ENCODE measurements around the gene IDI1.
"Not testable (repeated sequence)": the region's sequence is repeated elsewhere in the genome, so short reads cannot be mapped to it uniquely, and the experiment has no call there.

The IDI1 gene

GRCh38 chr10:1036341-1036791, 12.6 kb downstream of the IDI1 start:
- no peak for DNase-seq (ENCODE audit: low read depth in 4 of 4, low spot score in 1 of 4)

DNA sequence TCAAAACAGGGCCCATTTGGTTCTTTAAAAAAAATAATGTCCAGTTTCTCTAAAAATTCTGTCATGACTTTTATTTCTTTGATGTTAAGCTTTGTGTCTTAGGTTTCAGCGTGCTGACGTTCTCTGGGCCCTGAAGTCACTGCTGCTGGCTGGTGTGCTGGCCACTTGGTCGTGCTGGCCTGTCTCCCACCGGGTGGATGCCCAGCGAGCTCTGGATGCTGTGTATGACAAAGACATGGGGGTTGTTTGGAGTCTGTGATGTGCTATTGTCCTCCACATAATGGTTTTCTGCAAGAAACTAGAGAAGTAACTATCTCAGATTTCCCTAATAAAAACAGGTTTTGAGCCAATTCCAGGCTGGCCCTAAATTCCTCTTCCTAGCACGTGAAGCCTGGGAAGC, 13.7 kb downstream of the IDI1 start:
- DNase-seq (ENCODE audit: low read depth in 4 of 4, low spot score in 1 of 4) = no peak

GRCh38 chr10:1034758-1035157, 14.2 kb downstream of the IDI1 start:
- no peak for DNase-seq (ENCODE audit: low read depth in 4 of 4, low spot score in 1 of 4)

GRCh38 chr10:1033601-1034000, 15.3 kb downstream of the IDI1 start:
- no peak for DNase-seq (ENCODE audit: low read depth in 4 of 4, low spot score in 1 of 4)

DNA sequence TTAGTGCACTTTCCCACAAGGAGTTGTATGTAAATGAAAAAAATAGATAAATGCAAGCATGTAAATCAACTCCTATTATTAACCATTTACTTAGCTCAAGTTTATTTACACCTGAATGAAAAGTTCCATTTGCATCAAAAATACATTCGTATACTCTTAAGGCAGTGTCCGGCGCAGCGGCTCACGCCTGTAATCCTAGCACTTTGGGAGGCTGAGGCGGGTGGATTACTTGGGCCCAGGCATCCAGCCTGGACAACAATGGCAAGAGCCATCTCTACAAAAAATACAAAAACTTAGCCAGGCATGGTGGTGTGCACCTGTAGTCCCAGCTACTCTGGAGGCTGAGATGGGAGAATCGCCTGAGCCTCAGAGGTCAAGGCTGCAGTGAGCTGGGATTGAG, 19.1 kb downstream of the IDI1 start:
- DNase-seq (ENCODE audit: low read depth in 4 of 4, low spot score in 1 of 4) = no peak

DNA sequence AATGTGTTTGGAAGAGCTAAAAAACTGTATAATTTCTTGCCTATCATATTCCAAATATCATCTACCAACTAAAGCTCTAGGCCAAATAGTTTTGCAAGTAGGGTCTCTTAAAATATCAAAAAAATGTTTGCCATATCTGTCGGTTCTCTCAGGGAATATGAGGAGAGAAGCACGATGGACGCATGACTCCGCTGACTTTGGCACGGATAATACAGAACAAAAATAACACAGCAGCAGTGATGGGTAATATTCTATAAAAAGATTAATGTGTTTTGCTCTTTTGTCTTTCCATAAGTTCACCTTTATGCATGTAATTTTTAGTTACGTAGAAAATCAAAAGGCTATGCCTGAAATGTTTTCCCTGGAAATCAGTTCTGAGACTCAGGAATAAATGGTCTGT, 22.3 kb downstream of the IDI1 start:
- no peak for DNase-seq (ENCODE audit: low read depth in 4 of 4, low spot score in 1 of 4)

- no peak for DNase-seq (ENCODE audit: low read depth in 4 of 4, low spot score in 1 of 4)
Observed at GRCh38 chr10:1025683-1026082, 23.2 kb downstream of the IDI1 start, which contains the start of gene IDI2. Gene IDI2, minus strand, starts transcription at chr10:1025859. Its CDS starts 1,136 bp downstream, at chr10:1024723.

GRCh38 chr10:1024103-1024502, 24.8 kb downstream of the IDI1 start:
- DNase-seq (ENCODE audit: low read depth in 4 of 4, low spot score in 1 of 4) = no peak

GRCh38 chr10:1022413-1022812, 26.5 kb downstream of the IDI1 start:
- DNase-seq (ENCODE audit: low read depth in 4 of 4, low spot score in 1 of 4) = no peak

- DNase-seq (ENCODE audit: low read depth in 4 of 4, low spot score in 1 of 4) = no peak
Observed at GRCh38 chr10:1020958-1021357, 28.0 kb downstream of the IDI1 start.

- DNase-seq (ENCODE audit: low read depth in 4 of 4, low spot score in 1 of 4) = no peak
Observed at GRCh38 chr10:1020460-1020859, 28.5 kb downstream of the IDI1 start.

GRCh38 chr10:1019362-1019761, 29.6 kb downstream of the IDI1 start:
- DNase-seq (ENCODE audit: low read depth in 4 of 4, low spot score in 1 of 4) = no peak

DNA sequence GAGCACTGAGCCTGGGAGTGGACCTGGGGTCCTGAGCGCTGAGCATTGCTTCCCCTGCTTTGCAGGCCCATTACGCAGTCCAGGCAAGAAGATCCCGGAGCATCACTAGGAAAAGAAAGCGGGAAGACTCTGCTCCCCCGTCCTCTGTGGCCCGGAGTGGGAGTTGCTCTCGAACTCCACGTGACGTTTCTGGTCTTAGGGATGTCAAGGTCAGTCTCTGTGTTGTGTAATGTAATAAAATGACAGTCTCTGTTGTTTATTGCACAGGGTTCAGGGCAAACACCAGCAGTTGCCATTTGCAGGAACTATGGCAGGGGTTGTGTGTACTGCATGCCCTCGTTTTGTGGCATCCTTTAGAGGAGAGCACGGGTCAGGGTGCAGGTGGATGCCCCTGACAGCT, 33.2 kb downstream of the IDI1 start:
- no peak for DNase-seq (ENCODE audit: low read depth in 4 of 4, low spot score in 1 of 4)

DNA sequence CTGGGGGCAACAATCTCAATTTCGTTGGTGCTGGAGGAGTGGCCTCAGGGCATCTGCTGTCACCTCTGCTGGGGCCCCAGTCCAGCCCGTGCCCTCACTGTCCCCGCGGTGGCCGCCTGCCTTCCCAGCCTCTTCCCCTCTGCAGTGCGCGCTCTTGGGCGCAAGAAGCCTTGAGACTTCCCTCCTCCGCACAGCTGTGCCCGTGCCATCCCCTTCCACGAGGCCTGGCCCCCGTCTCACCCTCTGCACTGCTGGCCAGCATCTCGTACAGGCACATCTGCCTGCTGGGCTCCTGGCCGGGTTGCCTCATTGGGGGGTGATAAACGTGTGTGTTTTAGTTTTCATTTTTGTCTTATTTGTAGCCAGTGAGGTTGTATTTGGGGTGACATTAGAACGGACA, 37.2 kb downstream of the IDI1 start:
- DNase-seq (ENCODE audit: low read depth in 4 of 4, low spot score in 1 of 4) = no peak

DNA sequence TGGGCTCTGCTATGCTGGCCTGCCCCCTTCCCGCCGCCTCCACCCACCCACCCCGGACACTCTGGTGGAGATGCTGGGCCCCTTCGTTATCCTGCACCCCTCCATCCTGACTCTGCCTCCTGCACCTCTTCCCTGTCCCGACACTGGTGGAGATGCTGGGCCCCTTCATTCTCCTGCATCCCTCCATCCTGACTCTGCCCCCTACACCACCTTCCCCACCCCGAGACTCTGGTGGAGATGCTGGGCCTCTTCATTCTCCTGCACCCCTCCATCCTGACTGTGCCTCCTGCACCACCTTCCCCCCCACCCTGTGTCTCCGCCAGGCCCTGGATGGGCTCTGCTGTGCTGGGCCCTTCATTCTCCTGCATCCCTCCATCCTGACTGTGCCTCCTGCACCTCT, 38.2 kb downstream of the IDI1 start:
- DNase-seq (ENCODE audit: low read depth in 4 of 4, low spot score in 1 of 4) = no peak

DNA sequence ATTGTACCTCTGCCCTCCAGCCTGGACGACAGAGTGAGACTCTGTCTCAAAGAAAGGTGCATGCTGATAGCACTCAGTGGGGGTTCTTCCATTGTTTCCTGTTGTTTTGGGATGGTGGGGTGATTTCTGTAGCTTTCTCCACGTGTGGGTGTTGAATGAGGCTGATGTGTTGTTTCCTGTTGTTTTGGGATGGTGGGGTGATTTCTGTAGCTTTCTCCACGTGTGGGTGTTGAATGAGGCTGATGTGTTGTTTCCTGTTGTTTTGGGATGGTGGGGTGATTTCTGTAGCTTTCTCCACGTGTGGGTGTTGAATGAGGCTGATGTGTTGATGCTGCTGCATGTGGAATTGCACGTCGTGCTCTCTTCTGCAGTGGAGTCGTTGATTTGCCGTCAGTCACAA, 39.0 kb downstream of the IDI1 start:
- not testable (repeated sequence) for DNase-seq (ENCODE audit: low read depth in 4 of 4, low spot score in 1 of 4)

GRCh38 chr10:1009071-1009494, 39.8 kb downstream of the IDI1 start:
- DNase-seq (ENCODE audit: low read depth in 4 of 4, low spot score in 1 of 4) = no peak

DNA sequence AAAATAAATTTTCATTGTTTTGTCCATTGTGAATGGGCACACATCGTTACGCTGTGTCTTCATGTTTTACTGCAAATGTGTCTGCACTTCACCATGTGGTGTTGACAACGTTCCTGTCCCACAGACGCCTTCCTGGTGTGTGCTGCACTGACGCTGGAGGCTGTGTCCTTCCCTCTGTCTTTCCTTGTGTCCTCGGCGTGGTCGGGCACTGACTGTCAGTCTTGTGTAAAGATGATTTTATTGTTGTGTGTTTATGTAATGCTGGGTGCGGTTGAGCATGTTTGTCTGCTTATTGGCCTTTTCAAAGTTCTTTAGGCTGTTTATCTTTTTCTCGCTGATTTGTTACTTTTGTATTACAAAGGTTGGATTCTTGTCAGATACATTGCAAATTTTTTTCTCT, 41.3 kb downstream of the IDI1 start:
- no peak for DNase-seq (ENCODE audit: low read depth in 4 of 4, low spot score in 1 of 4)

DNA sequence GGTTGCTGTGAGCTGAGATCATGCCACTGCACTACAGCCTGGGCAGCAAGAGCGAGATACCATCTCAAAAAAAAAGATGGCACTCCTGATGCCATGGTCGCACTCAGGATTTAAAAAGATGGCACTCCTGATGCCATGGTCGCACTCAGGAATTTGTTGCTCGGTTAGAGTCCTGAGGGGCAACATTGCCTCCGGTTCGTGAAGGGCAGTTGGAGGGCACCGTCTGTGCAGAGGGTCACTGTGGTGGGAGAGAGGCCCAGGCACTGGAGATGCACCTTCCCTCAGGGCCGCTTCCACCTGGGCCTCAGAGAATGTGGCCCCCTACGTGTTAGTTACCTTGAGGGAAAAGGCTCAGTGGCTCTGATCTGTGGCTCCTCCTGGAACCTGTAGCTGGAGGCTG, 42.3 kb downstream of the IDI1 start:
- no peak for DNase-seq (ENCODE audit: low read depth in 4 of 4, low spot score in 1 of 4)

- DNase-seq (ENCODE audit: low read depth in 4 of 4, low spot score in 1 of 4) = no peak
Observed at GRCh38 chr10:1003884-1004670, 44.8 kb downstream of the IDI1 start.

DNA sequence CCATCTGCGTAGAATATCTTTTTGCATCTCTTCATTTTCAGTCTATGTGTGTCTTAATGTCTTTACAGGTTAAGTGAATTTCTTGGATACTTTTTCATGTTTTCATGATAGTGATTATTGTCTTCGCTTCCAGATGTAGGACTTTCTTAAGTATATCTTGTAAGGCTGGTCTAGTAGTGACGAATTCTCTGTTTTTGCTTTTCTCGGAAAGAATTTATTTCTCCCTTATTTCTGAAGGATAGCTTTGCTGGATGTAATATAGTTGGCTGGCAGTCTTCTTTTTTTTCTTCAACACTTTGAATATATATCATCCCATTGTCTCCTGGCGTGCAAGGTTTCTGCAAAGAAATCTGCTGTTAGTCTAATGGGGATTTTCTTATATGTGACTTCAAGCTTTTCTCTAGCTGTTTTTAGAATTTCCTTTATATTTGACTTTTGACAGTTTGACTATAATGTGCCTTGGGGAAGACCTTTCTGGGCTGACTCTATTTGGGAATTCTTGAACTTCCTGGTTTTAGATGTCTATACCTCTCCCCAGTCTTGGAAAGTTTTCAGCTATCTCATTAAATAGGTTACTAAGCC, 46.4 kb downstream of the IDI1 start:
- no peak for DNase-seq (ENCODE audit: low read depth in 4 of 4, low spot score in 1 of 4)

GRCh38 chr10:997266-998022, 51.5 kb downstream of the IDI1 start:
- no peak for DNase-seq (ENCODE audit: low read depth in 4 of 4, low spot score in 1 of 4)
